Common myeloid progenitor, CD34-positive (primary cell): ENCODE measurements around the gene GFOD1.
"Not testable (repeated sequence)": the region's sequence is repeated elsewhere in the genome, so short reads cannot be mapped to it uniquely, and the experiment has no call there.

Source experiments
- CTCF ChIA-PET: fragments of 350-600 bp; sonication (Branson Sonifier 250); formaldehyde crosslinking; loops from one replicate; lab custom pipeline; 2021; ENCODE audit warnings: antibody characterized with exemption; lab: Charles Lee
- POLR2A ChIA-PET: fragments of 350-600 bp; sonication (Branson Sonifier 250); formaldehyde crosslinking; loops from one replicate; lab custom pipeline; 2021; ENCODE audit warnings: antibody characterized with exemption; lab: Charles Lee
- DNase-seq, 3 donors: peaks; one replicate each; pipeline versions ENCODE4 v3.0.0 to v3.0.0-alpha.2; 2013
- H3K27ac ChIP-seq, 2 experiments: 1 replicate in 1 of 2; 2 replicates in 1 of 2; pipeline ENCODE4 v1.7.0; 2013; ENCODE audit warnings: inconsistent platforms in 2 of 2, low read length in 2 of 2, mild to moderate bottlenecking in 2 of 2, low read depth in 1 of 2, moderate library complexity in 1 of 2; ENCODE audit not compliant: severe bottlenecking in 2 of 2, insufficient read depth in 1 of 2, poor library complexity in 1 of 2
- H3K27me3 ChIP-seq, 5 experiments: replicated peaks in 2 of 5; 1 replicate in 3 of 5; 2 replicates in 2 of 5; pipeline versions ENCODE4 v1.6.1 to v1.7.0; 2013; ENCODE audit warnings: low read length in 4 of 5, mild to moderate bottlenecking in 2 of 5, moderate library complexity in 2 of 5, inconsistent platforms in 1 of 5; ENCODE audit not compliant: insufficient read depth in 5 of 5, control insufficient read depth in 4 of 5
- H3K36me3 ChIP-seq, 4 experiments: 1 replicate in 2 of 4; 2 replicates in 2 of 4; pipeline versions ENCODE4 v1.6.1 to v1.7.0; 2013; ENCODE audit warnings: low read length in 3 of 4, control low read depth in 1 of 4, mild to moderate bottlenecking in 1 of 4; ENCODE audit not compliant: control insufficient read depth in 4 of 4, insufficient read depth in 4 of 4
- H3K4me1 ChIP-seq, 4 experiments: 1 replicate in 3 of 4; 2 replicates in 1 of 4; pipeline versions ENCODE4 v1.6.1 to v1.7.1; 2013; ENCODE audit warnings: low read length in 3 of 4, mild to moderate bottlenecking in 3 of 4, control low read depth in 1 of 4, inconsistent platforms in 1 of 4, moderate library complexity in 1 of 4; ENCODE audit not compliant: control insufficient read depth in 4 of 4, insufficient read depth in 4 of 4; ENCODE audit errors: control extremely low read depth in 1 of 4
- H3K4me3 ChIP-seq, 7 experiments: 1 replicate in 4 of 7; 2 replicates in 3 of 7; pipeline versions ENCODE4 v1.5.1 to v1.7.0; 2013; ENCODE audit warnings: mild to moderate bottlenecking in 7 of 7, low read length in 6 of 7, moderate library complexity in 6 of 7, inconsistent platforms in 2 of 7, low read depth in 2 of 7, control low read depth in 1 of 7; ENCODE audit not compliant: insufficient read depth in 4 of 7, control insufficient read depth in 1 of 7; ENCODE audit errors: extremely low read depth in 1 of 7
- H3K9me3 ChIP-seq, 5 experiments: 1 replicate in 4 of 5; 2 replicates in 1 of 5; pipeline versions ENCODE4 v1.6.1 to v1.7.1; 2013; ENCODE audit warnings: low read length in 4 of 5, mild to moderate bottlenecking in 2 of 5, inconsistent platforms in 1 of 5, low read depth in 1 of 5, moderate library complexity in 1 of 5; ENCODE audit not compliant: control insufficient read depth in 4 of 5, insufficient read depth in 2 of 5; ENCODE audit errors: control extremely low read depth in 1 of 5
- WGBS: methylation state at CpG from one replicate; pipeline ENCODE4 v1.1.5; 2013; ENCODE audit not compliant: insufficient coverage; 5-methylcytosine and 5-hydroxymethylcytosine counted together

Gene GFOD1

GRCh38 chr6:13461307-13461706 is 26.1 kb downstream of the GFOD1 start:
- H3K27me3 ChIP-seq, result no peaks in the 10 kb centered on the region
- no peak overlapping the region for H3K4me3 ChIP-seq
- H3K9me3 ChIP-seq, result no peaks in the 10 kb centered on the region
- CTCF ChIA-PET, result interaction anchor here (0.7 to 2.6 kb wide), 2 partner anchors 12 to 17 kb away, joined by 4 to 8 read pairs; no protein-coding TSS in a partner anchor
- DNase-seq, result no peak
- WGBS, result 100% methylated on average over 2 of the region's 4 CpGs
- peaks cover 4 to 23% (median 14%) of the 10 kb centered on the region in 4 experiments for H3K4me1 ChIP-seq
- H3K36me3 ChIP-seq, result peaks cover 0 to 2% (median 0%) of the 10 kb centered on the region in 4 experiments
- no peak overlapping the region for H3K27ac ChIP-seq
- POLR2A ChIA-PET, result no interaction called here

DNA sequence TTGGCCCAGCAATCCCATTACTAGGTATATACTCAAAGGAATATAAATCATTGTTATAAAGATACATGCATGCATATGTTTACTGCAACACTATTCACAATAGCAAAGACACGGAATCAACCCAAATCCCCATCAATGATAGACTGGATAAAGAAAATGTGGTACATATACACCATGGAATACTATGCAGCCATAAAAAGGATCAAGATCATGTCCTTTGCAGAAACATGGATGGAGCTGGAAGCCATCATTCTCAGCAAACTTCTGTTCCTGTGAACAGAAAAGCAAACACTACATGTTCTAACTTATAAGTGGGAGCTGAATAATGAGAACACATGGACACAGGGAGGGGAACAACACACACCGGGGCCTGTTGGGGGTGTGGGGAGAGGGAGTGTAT is 27.1 kb downstream of the GFOD1 start:
- DNase-seq, H3K27ac ChIP-seq, H3K27me3 ChIP-seq, H3K4me3 ChIP-seq, H3K9me3 ChIP-seq, POLR2A ChIA-PET, H3K36me3 ChIP-seq: not testable (repeated sequence)
- no CpG with 5 or more reads among the region's 2 CpGs for WGBS
- CTCF ChIA-PET, result interaction anchor here (0.5 kb wide), 1 partner anchor 103 kb away, joined by 3 read pairs; no protein-coding TSS in a partner anchor
- H3K4me1 ChIP-seq, result peaks cover 1 to 30% (median 19%) of the 10 kb centered on the region in 4 experiments

DNA sequence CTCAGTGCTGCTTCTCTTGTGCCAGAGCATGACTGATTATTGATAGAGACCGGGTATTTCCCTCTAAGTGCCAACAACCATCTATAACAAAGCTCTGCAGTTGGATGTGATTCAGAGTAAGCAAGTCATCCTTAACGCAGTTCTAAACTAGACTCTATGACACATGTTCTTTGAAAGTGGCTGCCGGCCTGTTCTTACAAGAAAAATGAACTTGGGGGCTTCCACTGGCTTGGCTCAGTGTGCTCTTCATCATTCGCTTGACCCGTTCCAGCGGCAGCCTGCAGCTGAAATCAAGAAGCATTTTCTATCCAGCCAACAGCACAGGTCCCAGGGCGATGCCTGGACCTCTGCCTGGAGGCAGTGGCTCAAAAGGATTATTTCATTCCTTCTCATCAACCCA is 29.8 kb downstream of the GFOD1 start:
- Histone ChIP-seq H3K36me3 (no peaks in the 10 kb centered on the region), H3K27ac (no peak overlapping the region), H3K9me3 (no peaks in the 10 kb centered on the region), H3K4me3 (no peak overlapping the region), H3K4me1 (peaks cover 4 to 39% (median 33%) of the 10 kb centered on the region in 4 experiments), H3K27me3 (no peaks in the 10 kb centered on the region)
- POLR2A ChIA-PET, result no interaction called here
- 93% methylated on average over 7 of the region's 7 CpGs for WGBS
- CTCF ChIA-PET, result interaction anchor here (0.8 to 1.8 kb wide), 4 partner anchors 11 to 120 kb away, joined by 3 to 4 read pairs (median 4); no protein-coding TSS in a partner anchor
- DNase-seq, result no peak

DNA sequence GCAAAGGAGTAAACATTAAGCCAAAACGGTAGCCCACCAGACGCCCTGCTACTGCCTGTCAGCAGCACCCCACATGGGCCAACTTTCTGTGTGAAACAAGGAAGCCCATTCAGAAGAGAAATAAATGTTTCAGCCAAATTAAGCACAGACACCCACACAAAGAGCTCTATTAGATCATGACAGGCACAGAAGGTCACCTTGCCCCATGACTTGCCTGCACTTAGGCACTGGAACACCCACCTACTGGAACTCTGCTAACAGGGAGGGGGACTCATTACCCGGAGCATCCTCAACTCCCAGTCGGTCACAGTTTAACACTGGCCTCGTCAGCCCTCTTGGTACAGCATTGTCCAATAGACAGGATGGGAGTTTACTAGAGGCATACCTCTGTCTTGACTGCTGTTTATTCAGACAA is 31.8 kb downstream of the GFOD1 start:
- Histone ChIP-seq H3K27ac (no peak overlapping the region), H3K4me1 (peaks cover 4 to 37% (median 27%) of the 10 kb centered on the region in 4 experiments), H3K36me3 (peaks cover 0 to 11% (median 7%) of the 10 kb centered on the region in 4 experiments), H3K27me3 (no peaks in the 10 kb centered on the region), H3K9me3 (no peaks in the 10 kb centered on the region), H3K4me3 (no peak overlapping the region)
- ChIA-PET CTCF (interaction anchor here (1.1 to 1.8 kb wide), 6 partner anchors 9 to 160 kb away, joined by 3 to 5 read pairs (median 4); partner anchors contain the start of gene NOL7), POLR2A (no interaction called here)
- no peak for DNase-seq
- WGBS, result 85% methylated on average over 5 of the region's 5 CpGs

GRCh38 chr6:13454286-13455221 is 32.8 kb downstream of the GFOD1 start:
- no peaks in the 10 kb centered on the region for H3K27me3 ChIP-seq
- POLR2A ChIA-PET, result interaction anchor here (0.9 to 1.2 kb wide), 2 partner anchors 10 to 120 kb away, joined by 3 to 4 read pairs; partner anchors contain the start of gene SIRT5
- H3K4me1 ChIP-seq, result peaks cover 4 to 41% (median 27%) of the 10 kb centered on the region in 4 experiments
- peak overlapping the region in 1 of 2 experiments; percentile 59 for H3K27ac ChIP-seq
- H3K9me3 ChIP-seq, result peaks cover 0 to 2% (median 0%) of the 10 kb centered on the region in 5 experiments
- 28% methylated on average over 8 of the region's 11 CpGs for WGBS
- H3K36me3 ChIP-seq, result peaks cover 3 to 11% (median 7%) of the 10 kb centered on the region in 4 experiments
- DNase-seq, result peak; percentile 93 to 98 (median 97)
- CTCF ChIA-PET, result interaction anchor here (0.7 to 2.7 kb wide), 25 partner anchors 11 to 121 kb away, joined by 3 to 15 read pairs (median 4); partner anchors contain the start of gene GFOD1
- H3K4me3 ChIP-seq, result peak overlapping the region in 4 of 7 experiments; percentile 6 to 45 (median 14)

GRCh38 chr6:13453771-13454251 is 33.6 kb downstream of the GFOD1 start:
- Histone ChIP-seq H3K27ac (no peak overlapping the region), H3K27me3 (no peaks in the 10 kb centered on the region), H3K9me3 (peaks cover 0 to 2% (median 0%) of the 10 kb centered on the region in 5 experiments), H3K36me3 (peaks cover 3 to 11% (median 7%) of the 10 kb centered on the region in 4 experiments), H3K4me1 (peaks cover 4 to 48% (median 31%) of the 10 kb centered on the region in 4 experiments), H3K4me3 (no peak overlapping the region)
- POLR2A ChIA-PET, result interaction anchor here (1.2 kb wide), 1 partner anchor 121 kb away, joined by 3 read pairs; the partner anchor contains the start of gene SIRT5
- CTCF ChIA-PET, result interaction anchor here (0.7 to 2.7 kb wide), 26 partner anchors 10 to 124 kb away, joined by 3 to 15 read pairs (median 4); partner anchors contain the start of gene GFOD1
- DNase-seq, result peak; percentile 28 to 67 (median 64)
- 88% methylated on average over 2 of the region's 2 CpGs for WGBS
